ENCODE results near the gene WDHD1.

DNA sequence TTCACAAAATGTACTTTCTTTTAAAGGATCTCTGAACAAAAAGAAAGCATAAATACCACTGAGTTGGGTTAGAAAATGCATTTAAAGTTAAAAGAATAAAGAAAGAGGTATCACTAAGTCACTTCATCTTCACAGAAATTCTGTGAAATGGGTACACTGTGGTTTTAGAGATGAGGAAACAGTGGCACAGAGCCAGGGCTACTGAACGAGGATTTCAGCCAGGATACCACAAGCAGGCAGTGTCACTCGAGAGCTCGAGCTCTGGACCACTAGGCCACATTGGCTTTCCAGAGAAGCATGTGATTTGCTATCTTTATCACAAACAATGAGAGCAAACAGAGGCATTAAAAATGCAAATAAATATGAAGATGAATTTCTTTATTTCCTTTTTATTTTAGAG lies 51.0 kb downstream of the WDHD1 start:
- TF ChIP-seq POLR2AphosphoS5 (IDR thresholded peaks at IDR 0.05) (no peak), EP300 (IDR thresholded peaks at IDR 0.05) (no peak), POLR2A (IDR thresholded peaks at IDR 0.05) (no peak)
- TF ChIP-seq, protein P1, sequence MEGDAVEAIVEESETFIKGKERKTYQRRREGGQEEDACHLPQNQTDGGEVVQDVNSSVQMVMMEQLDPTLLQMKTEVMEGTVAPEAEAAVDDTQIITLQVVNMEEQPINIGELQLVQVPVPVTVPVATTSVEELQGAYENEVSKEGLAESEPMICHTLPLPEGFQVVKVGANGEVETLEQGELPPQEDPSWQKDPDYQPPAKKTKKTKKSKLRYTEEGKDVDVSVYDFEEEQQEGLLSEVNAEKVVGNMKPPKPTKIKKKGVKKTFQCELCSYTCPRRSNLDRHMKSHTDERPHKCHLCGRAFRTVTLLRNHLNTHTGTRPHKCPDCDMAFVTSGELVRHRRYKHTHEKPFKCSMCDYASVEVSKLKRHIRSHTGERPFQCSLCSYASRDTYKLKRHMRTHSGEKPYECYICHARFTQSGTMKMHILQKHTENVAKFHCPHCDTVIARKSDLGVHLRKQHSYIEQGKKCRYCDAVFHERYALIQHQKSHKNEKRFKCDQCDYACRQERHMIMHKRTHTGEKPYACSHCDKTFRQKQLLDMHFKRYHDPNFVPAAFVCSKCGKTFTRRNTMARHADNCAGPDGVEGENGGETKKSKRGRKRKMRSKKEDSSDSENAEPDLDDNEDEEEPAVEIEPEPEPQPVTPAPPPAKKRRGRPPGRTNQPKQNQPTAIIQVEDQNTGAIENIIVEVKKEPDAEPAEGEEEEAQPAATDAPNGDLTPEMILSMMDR (IDR thresholded peaks at IDR 0.05) = no peak
